Activated CD8-positive, alpha-beta memory T cell treated with anti-CD3 and anti-CD28 coated beads for 36 hours (primary cell): ENCODE measurements around the gene ZNF493. TPM values are rescaled to one million over a fixed set of nuclear protein-coding genes. Genes with fewer than 3 reads are reported as not detected.

Experiments used
- CTCF ChIA-PET: fragments of 350-600 bp; sonication (Branson Sonifier 250); formaldehyde crosslinking; loops from one replicate; lab custom pipeline; 2021; ENCODE audit warnings: antibody characterized with exemption; lab: Charles Lee
- POLR2A ChIA-PET: fragments of 350-600 bp; sonication (Branson Sonifier 250); formaldehyde crosslinking; loops from one replicate; lab custom pipeline; 2021; ENCODE audit warnings: antibody characterized with exemption; lab: Charles Lee
- total RNA-seq, 2 experiments: library from RNA; stranded (reverse); gene quantifications; one replicate each; pipeline ENCODE4 v1.2.3, GENCODE V29; 2021

The ZNF493 gene
- total RNA-seq: 10 to 100 TPM; 10.2 to 11.4 TPM

DNA sequence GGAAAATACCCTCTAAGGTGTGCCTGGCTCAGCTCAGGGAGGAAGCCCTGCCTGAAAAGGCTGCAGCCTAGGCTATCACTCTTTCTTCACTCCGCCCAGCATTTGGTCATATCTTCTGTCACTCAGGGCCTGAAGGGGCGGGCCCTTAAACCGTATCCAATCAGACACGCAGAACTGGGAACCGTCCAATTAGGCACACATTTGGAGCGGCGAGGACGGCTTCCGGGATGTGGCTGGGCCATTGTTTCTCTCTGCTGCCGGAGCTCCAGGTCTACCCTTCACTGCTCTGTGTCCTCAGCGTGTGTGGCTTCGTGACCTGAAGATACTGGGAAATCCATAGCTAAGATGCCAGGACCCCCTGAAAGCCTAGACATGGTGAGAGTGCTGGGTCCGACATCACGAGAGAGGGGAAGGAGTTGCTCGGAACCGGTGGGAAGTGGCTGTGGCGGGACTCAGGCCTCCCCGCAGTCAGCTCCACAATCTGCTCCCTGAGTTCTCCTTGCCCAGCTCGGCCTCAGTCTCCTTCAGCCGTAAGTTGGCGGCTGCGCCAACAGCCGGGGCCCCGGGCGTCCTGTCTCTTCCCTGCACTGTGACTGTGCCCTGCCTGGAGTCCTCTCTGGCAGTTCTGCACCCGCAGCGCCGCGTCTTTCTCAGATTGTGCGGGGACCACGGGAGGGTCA is at the start of gene ZNF493:
Gene ZNF493, plus strand, starts transcription at position 241 of the 680 bp plus-strand sequence. Its CDS starts 105 bp downstream, at position 346.
- CTCF ChIA-PET: interaction anchor here (0.9 kb wide), 1 partner anchor 736 kb away, joined by 3 read pairs; the partner anchor contains the start of gene ZNF626
- POLR2A ChIA-PET: interaction anchor here (0.8 to 1.7 kb wide), 3 partner anchors 68 to 832 kb away, joined by 3 to 9 read pairs (median 5); partner anchors contain the start of genes ZNF429, ZNF708 and ZNF737

DNA sequence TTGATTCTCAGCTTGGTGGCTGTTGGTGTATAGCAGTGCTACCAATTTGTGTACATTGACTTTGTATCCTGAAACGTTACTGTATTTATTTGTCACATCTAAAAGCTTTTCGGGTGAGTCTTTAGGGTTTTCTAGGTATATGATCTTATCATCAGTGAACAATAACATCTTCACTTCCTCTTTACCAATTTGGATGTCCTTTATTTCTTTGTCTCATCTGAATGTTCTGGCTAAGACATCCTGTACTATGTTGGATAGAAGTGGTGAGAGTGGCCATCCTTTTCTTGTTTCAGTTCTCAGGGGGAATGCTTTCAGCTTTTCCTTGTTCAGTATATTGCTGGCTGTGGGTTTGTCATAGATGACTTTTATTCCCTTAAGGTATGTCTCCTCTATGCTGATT is 44.1 kb upstream of the ZNF493 start:
- ChIA-PET POLR2A (no interaction called here), CTCF (no interaction called here)

DNA sequence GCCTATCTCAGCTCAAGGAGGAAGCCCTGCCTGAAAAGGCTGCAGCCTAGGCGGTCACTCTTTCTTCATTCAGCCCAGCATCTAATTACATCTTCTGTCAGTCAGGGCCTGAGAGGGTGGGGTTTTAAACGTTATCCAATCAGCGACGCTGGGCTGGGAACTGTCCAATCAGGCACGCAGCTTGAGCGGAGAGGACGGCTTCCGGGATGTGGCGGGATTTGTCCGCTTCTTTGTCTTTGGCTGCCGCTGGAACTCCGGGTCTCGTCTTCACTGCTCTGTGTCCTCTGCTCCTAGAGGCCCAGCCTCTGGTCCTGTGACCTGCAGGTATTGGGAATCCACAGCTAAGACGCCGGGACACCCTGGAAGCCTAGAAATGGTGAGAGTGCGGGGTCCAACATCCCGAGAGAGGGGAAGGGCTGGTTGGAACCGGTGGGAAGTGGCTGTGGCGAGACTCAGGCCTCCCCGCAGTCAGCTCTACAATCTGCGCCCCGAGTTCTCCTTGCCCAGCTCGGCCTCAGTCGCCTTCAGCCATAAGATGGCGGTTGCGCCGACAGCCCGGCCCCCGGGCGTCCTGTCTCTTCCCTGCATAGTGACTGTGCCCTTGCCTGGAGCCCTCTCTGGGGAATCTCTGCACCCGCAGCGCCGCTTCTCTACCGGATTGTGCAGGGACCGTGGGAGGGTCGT is 38.0 kb upstream of the ZNF493 start, which contains the start of gene ZNF738:
Gene ZNF738, plus strand, starts transcription at position 233 of the 684 bp plus-strand sequence. Its CDS starts 141 bp downstream, at position 374.
- ChIA-PET CTCF (interaction anchor here (0.8 to 1.4 kb wide), 2 partner anchors 124 to 359 kb away, joined by 3 read pairs; no protein-coding TSS in a partner anchor), POLR2A (interaction anchor here (1.5 kb wide), 1 partner anchor 29 kb away, joined by 11 read pairs; the partner anchor contains the start of gene ZNF708)

DNA sequence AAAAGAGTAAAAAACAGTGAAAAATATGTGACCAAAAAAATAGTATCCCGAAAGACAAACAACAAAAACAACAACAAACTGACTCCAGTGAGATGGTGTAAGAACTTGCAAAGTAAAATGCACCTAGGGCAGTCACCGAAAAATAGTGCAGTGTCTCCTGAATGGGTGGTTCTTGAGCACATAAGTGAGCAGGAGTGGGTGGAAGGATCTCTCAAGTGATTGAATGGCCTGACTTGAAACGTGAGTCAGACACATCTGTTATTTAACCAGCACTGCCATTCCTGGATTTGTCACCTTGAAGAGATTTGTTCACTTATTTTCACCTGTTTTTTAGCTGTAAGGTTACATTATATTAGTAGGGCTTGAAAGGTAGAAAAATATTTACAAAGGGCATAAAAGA is 34.6 kb upstream of the ZNF493 start:
- ChIA-PET CTCF (interaction anchor here (1.0 kb wide), 1 partner anchor 112 kb away, joined by 3 read pairs; no protein-coding TSS in a partner anchor), POLR2A (no interaction called here)

DNA sequence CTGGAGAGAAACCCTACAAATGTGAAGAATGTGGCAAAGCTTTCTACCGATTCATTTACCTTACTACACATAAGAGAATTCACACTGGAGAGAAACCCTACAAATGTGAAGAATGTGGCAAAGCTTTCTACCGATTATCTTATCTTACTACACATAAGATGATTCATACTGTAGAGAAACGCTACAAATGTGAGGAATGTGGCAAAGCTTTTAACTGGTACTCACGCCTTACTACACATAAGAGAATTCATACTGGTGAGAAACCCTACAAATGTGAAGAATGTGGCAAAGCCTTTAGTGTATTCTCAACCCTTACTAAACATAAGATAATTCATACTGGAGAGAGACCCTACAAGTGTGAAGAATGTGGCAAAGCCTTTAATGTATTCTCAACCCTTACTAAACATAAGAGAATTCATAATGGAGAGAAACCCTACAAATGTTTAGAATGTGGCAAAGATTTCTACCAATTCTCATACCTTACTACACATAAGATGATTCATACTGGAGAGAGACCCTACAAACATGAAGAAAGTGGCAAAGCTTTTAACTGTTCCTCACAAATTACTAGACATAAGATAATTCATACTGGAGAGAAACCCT is 12.9 kb upstream of the ZNF493 start:
- CTCF ChIA-PET: no interaction called here
- POLR2A ChIA-PET: interaction anchor here (0.8 kb wide), 1 partner anchor 10 kb away, joined by 3 read pairs; no protein-coding TSS in a partner anchor

DNA sequence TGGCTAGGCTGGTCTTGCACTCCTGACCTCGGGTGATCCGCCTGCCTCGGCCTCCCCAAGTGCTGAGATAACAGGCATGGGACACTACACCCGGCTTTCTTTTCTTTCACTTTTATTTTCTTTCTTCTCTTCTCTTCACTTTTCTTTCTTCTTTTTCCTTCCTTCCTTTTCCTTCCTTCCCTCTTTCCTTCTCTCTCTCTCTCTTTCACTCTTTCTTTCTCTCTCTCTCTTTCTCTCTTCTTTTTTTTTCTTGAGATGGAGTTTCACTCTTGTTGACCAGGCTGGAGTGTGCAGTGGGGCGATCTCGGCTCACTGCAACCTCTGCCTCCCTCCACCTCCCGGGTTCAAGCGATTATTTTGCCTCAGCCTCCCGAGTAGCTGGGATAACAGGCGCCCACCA is 812 bp upstream of the ZNF493 start:
- CTCF ChIA-PET: no interaction called here
- POLR2A ChIA-PET: interaction anchor here (1.2 to 1.7 kb wide), 2 partner anchors 67 to 831 kb away, joined by 3 to 9 read pairs; partner anchors contain the start of genes ZNF708 and ZNF737

DNA sequence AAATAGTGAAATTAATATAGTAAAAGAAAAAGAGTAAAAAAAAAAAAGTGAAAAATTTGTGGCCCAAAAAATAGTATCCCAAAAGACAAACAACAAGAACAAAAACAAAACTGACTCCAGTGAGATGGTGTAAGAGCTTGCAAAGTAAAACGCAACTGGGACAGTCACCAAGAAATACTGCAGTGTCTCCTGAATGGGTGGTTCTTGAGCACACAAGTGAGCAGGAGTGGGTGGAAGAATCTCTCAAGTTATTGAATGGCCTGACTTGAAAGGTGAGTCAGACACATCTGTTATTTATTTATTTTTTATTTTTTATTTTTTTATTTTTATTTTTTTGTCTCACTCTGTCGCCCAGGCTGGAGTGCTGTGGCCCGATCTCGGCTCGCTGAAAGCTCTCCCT is 1.9 kb downstream of the ZNF493 start:
- ChIA-PET CTCF (no interaction called here), POLR2A (no interaction called here)

DNA sequence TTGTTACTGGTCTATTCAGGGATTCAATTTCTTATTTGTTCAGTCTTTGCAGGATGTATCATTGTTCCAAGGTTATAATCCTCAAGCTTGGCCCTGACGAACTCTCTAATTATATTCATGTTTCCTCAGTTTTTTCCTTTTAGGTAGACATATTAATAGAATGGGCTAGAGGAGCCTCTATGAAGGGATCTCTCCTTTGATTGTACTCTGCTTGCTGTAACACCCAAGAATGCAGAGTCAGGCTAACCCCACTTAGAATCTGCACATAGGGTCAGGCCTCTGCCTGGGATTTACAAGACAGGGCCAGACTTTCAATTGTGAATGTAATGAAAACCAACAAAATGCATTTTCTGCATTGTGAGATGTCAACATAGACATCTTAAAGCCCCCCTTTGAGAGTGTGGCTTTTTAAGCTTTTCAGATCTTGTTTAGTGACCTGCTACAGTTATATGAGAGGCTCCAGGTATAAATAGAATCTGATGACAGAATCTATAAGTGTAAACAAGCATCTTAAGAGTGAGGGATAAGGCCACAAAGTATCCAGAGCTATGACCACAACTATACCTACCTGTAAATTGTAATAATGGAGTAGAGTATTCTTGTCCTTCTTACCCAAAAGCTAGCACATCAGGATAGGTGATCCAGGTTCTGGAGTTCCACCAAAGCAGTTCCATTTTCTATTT is 5.5 kb downstream of the ZNF493 start:
- ChIA-PET POLR2A (no interaction called here), CTCF (no interaction called here)

DNA sequence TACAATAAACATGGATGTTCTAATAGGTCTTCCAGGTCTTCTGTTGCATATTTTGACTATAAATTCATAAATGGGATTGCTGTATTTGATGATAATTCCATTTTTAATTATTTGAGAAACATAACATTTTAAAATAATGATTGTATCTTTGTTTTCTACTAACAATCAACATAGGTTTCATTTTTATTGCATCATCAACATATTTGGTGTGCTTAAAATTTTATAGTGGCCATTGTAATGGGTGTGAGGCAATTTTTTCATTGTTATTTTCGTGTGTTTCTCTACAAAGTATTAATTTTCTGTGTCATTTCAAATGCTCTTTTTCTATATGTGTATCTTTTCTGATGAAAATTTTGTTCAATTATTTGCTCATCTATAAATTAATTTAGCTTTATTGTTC is 13.2 kb downstream of the ZNF493 start:
- ChIA-PET CTCF (no interaction called here), POLR2A (no interaction called here)

DNA sequence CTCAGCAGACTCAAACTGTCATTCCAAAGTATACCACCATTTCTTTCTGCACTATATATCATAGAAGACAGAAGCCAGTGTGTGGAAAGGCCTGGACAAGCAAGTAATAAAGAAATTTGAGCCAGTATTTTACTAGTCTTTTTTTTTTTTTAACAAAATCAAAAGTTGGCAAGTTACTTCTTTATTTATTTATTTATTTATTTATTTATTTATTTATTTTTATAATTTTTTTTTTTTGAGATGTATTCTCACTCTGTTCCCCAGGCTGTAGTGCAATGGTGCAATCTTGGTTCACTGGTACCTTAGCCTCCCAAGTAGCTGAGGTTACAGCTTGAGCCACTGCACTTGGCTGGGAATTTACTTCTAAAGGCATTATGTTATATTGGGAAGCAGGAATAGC is 25.3 kb downstream of the ZNF493 start:
- ChIA-PET POLR2A (no interaction called here), CTCF (no interaction called here)

DNA sequence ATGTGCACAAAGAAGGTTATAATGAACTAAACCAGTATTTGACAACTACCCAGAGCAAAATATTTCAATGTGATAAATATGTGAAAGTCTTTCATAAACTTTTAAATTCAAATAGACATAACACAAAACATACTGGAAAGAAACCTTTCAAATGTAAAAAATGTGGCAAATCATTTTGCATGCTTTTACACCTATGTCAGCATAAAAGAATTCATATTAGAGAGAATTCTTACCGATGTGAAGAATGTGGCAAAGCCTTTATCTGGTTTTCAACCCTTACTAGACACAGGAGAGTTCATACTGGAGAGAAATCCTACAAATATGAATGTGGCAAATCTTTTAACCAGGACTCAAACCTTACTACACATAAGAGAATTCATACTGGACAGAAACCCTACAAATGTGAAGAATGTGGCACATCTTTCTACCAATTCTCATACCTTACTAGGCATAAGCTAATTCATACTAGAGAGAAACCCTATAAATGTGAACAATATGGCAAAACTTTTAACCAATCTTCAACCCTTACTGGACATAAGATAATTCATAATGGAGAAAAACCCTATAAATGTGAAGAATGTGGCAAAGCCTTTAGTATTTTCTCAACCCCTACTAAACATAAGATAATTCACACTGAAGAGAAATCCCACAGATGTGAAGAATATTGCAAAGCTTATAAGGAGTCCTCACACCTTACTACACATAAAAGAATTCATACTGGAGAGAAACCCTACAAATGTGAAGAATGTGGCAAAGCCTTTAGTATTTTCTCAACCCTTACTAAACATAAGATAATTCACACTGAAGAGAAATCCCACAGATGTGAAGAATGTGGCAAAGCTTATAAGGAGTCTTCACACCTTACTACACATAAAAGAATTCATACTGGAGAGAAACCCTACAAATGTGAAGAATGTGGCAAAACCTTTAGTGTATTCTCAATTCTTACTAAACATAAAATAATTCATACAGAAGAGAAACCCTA is 26.4 kb downstream of the ZNF493 start:
- CTCF ChIA-PET: no interaction called here
- POLR2A ChIA-PET: no interaction called here

DNA sequence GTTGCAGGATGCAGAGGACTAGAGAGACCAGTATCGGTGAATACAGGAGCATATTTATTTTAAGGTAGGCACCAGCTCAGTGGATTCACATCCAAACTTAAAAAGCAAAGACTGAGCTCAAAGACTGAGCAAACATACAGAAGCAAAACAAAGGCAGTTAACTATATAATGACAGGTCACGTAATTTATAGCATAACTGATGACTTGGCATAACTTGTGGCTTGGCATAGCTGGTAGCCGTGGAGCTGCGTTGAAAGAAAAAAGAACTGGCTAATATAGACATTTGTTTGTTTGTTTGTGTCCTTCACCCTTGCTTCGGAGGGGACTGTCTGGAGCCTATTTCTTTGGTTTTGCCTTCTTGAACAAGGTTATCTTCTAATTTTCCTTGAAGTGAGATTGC is 33.7 kb downstream of the ZNF493 start:
- POLR2A ChIA-PET: no interaction called here

DNA sequence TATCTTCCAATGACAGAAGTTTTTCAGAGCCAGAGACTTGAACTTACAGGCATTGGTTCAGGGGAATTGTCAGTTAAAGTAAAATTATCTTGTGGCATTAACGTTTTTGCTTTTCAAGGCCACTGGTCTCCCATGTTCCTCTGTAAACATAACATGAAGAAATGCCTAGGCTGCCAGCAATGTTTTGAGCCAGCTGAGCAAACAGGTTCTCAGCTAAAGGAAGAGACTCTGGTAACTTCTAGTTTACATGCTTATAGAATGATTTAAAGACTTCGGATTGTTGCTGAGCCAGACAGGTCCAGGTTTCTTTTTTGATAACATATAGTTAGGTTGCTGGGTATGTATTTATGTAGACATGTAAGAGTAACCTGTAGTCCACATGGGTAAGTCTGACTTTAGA is 35.7 kb downstream of the ZNF493 start:
- ChIA-PET POLR2A (no interaction called here), CTCF (no interaction called here)

More for the DNA sequence above, 33.7 kb downstream of the ZNF493 start:
- CTCF ChIA-PET: no interaction called here

DNA sequence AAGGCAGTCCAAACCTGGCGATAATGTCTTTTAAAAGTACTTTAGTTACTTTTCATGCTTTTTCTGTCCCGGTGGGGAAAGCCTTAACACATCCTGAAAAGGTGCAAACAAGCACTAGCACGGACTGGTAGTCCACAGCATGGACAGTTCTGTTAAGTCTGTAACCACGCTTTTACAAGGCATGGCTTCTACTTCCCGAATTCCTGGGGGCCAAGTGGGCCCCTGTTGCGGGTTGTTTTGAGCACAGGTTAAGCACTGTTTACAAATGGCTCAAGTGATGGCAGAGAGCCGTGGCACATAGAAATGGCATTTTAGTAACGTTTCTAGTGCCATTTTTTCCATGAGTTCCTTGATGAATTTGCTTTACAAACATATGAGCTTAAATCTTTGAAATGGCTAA is 37.6 kb downstream of the ZNF493 start:
- ChIA-PET POLR2A (no interaction called here), CTCF (no interaction called here)

DNA sequence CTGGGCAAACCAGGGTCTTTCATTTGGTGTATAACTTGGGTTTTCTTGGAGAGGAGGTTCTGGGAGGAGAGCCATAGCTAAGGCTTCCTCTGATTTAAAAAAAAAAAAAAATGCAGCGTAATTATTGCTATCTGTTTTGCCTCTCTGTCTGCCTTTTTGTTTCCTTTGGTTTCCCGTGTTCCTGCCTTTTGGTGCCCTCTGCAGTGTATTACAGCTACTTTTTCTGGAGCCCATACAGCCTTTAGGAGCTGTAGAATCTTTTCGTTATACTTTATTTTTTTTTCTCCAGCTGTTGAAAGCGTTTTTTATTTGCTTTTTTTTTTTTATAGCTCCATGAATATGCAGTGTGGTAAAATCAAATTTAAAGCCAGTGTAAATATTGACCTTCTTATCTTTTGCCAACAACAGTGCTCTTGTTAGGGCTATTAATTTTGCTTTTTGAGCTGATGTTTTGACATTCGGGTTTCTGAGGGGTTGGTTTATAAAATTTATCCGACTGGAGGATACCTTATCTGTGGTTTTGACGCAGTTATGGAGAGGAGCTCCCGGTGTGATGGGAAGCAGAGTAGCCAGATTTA is 38.1 kb downstream of the ZNF493 start:
- ChIA-PET CTCF (no interaction called here), POLR2A (no interaction called here)

DNA sequence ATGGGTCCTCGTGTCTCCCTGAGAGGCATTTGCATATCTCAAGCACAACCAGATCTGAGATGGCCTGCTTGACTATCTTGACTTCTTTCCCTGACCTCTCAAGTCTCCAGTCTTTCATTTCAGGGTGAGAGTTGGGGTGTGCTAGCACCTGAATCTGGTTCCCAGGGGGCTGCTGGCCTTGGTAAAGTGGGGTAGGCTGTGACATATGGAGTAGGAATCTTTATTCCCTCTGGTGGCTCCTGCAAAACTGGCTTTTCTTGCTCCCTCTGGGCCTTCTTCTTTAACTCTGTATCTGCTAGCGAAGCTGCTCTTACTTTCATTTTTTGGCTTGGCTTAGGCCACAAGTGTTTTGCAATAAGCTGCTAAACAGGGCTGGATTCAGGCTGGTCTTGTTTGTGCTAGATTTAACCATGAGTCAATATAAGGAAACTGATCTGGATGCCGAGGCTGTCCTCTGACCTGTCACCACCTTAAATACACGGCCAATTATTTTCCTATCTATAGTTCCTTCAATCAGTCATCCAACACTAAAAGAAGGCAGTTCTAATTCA is 42.3 kb downstream of the ZNF493 start:
- ChIA-PET POLR2A (no interaction called here), CTCF (no interaction called here)

DNA sequence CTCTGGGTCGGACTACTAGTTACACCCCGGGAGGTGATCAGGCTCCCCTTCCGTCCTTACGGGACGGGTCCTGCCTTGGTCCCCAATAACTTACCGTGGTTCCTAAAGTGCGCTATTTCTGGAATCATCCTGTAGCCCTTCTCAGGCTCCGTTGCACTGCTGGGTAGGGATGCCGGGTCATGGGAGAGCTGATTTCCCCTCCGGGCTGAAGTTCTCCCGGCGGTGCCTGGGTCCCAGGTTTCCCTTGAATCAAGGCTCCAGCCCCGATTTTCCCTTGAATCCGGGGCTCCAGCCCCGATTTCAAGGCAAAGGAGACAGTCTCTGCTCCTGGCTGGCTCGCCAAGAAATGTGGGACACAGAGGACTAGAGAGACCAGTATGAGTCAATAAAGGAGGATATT is 43.4 kb downstream of the ZNF493 start:
- ChIA-PET CTCF (no interaction called here), POLR2A (no interaction called here)

DNA sequence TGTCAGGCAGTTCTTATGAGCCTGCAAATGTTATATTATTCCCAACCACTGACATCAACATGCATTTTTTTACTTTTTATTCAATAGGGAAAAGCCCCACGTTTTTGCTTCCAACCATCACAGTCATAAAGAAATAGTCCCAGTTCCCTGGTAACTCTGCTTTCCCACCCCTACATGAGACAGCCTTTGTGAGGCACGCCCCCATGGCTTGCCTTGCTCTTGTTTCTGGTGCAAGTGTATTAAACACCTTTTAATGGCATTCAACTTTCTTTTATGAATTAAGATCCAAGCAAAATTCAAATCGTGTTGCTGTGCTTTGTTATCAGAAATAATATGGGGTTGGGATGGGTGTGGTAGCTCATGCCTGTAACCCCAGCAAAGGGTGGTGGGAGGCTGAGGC is 54.3 kb downstream of the ZNF493 start:
- ChIA-PET POLR2A (no interaction called here), CTCF (no interaction called here)
